ENCODE results near the gene PARP12. TPM values are rescaled to one million over a fixed set of nuclear protein-coding genes. Genes with fewer than 3 reads are reported as not detected.

PARP12 gene
- total RNA-seq, 1 donor from 2014 or later, result 54.6 TPM

DNA sequence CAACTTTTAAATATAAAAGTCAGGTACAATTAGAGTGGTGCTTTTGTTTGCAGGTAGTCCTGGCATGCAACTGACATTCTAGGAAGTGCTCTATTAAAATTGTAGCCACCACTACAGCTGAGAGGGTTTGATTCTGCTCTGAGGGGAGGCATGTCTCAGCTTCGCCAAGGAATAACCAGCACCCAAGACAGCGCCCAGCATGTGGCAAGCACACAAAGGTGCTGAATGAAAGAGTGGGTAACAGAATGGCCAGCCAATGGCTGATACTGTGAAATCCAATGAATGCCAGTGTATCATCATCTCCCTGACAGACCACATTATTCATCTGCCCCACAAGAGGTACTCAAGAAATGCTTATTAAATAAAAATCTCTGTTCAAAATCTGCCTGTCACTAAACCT is 6.9 kb downstream of the PARP12 start:
- no peaks in the 10 kb centered on the region for H3K9me3 ChIP-seq
- no peaks in the 10 kb centered on the region for H3K27me3 ChIP-seq
- no peak overlapping the region for H3K27ac ChIP-seq
- H3K36me3 ChIP-seq, result peaks cover 0 to 6% of the 10 kb centered on the region in 2 donors
- intact Hi-C loops (cut with DNase I), result no loop called here
- no peak for DNase-seq (ENCODE audit: low spot score in 2 of 2)
- H3K4me3 ChIP-seq, result no peak overlapping the region
- H3K4me1 ChIP-seq, result peaks cover 0 to 12% of the 10 kb centered on the region in 2 donors
- TF ChIP-seq, protein P1, sequence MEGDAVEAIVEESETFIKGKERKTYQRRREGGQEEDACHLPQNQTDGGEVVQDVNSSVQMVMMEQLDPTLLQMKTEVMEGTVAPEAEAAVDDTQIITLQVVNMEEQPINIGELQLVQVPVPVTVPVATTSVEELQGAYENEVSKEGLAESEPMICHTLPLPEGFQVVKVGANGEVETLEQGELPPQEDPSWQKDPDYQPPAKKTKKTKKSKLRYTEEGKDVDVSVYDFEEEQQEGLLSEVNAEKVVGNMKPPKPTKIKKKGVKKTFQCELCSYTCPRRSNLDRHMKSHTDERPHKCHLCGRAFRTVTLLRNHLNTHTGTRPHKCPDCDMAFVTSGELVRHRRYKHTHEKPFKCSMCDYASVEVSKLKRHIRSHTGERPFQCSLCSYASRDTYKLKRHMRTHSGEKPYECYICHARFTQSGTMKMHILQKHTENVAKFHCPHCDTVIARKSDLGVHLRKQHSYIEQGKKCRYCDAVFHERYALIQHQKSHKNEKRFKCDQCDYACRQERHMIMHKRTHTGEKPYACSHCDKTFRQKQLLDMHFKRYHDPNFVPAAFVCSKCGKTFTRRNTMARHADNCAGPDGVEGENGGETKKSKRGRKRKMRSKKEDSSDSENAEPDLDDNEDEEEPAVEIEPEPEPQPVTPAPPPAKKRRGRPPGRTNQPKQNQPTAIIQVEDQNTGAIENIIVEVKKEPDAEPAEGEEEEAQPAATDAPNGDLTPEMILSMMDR (IDR thresholded peaks at IDR 0.05), result no peak

DNA sequence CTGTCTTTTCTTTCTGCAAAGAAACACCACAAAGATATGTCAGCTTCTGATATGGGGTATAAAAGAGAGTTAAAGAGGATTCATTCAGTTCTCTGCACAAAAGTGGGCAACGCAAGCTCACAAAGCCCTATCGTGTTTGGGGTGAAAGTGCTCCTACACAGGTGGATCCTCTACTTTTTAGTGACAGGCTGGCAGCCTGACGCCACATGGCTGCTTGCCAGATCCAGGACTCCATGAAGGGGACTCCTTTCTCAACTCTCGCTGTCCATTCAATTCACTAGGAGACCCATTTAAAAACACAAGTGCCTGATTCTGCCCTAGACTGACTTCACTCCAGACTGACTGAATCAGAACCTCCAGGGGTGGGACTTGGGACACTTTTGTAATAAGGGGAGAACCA is 8.0 kb downstream of the PARP12 start:
- Histone ChIP-seq H3K4me1 (peaks cover 0 to 5% of the 10 kb centered on the region in 2 donors), H3K4me3 (no peak overlapping the region), H3K36me3 (peaks cover 0 to 6% of the 10 kb centered on the region in 2 donors), H3K27ac (no peak overlapping the region), H3K27me3 (no peaks in the 10 kb centered on the region), H3K9me3 (no peaks in the 10 kb centered on the region)
- intact Hi-C loops (cut with DNase I), result no loop called here
- no peak for DNase-seq (ENCODE audit: low spot score in 2 of 2)
- TF ChIP-seq, protein P1 (IDR thresholded peaks at IDR 0.05), result no peak

DNA sequence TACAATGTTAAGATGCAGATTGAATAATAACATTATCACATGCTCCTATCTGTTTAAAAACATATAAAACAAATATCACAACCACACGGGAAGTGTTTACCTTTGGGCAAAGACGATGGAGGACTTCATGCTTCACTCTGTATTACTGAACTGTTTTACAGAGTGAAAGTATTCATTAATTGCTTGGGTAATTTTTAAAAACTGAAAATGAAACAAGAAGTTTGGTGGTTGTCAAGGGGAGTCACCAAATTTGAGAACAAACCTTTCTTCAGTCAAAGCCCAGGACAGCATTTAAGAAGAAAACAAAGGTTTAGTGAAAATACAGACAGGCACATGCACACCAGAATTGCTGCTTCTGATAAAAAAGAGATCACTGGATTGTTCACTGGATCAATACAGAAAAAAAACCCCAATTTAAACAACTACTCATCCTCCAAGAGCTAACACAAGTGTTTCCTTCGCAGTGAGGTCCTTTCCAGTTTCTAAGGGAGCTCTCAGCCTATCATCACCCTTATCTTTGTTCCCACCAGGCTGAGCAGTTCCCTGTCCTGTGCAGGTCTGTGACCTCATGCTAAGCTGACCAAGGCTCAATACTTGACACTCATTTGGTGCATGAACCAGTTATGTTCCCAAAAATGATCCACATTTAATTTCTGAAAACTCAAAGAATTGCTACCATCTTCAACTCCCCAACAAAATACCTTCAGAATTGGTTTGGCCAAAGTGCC is 8.8 kb downstream of the PARP12 start:
- TF ChIP-seq, protein P1 (IDR thresholded peaks at IDR 0.05), result no peak
- DNase-seq (ENCODE audit: low spot score in 2 of 2), result no peak

DNA sequence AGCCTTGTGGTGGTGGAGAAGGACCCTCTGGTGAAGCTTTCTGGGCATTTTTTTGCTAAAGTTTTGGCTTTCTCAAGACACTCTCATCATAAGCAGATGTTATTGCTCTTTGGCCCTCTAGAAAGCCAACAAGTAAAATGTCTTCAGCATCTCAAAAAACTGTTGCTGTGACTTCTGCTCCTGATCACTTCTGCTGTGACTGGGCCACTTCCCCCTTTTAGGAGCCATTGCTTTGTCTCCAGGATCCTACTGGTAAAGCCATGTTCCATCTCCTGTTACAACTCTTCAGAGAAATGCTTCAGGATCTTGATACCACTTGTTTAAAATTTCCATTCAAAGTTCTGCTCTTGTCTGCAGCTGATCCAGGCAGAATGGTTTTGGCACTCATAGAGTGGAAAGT is 10.9 kb downstream of the PARP12 start:
- Histone ChIP-seq H3K36me3 (peaks cover 0 to 6% of the 10 kb centered on the region in 2 donors), H3K27me3 (no peaks in the 10 kb centered on the region), H3K4me1 (peaks cover 0 to 7% of the 10 kb centered on the region in 2 donors), H3K27ac (no peak overlapping the region), H3K9me3 (no peaks in the 10 kb centered on the region), H3K4me3 (no peak overlapping the region)
- intact Hi-C loops (cut with DNase I), result no loop called here
- TF ChIP-seq, protein P1 (IDR thresholded peaks at IDR 0.05), result no peak
- DNase-seq (ENCODE audit: low spot score in 2 of 2), result no peak

More for the DNA sequence above, 8.8 kb downstream of the PARP12 start:
- no peak overlapping the region for H3K27ac ChIP-seq
- H3K27me3 ChIP-seq, result no peaks in the 10 kb centered on the region
- H3K36me3 ChIP-seq, result peaks cover 0 to 6% of the 10 kb centered on the region in 2 donors
- H3K9me3 ChIP-seq, result no peaks in the 10 kb centered on the region
- H3K4me1 ChIP-seq, result peaks cover 0 to 7% of the 10 kb centered on the region in 2 donors
- intact Hi-C loops (cut with DNase I), result no loop called here
- no peak overlapping the region for H3K4me3 ChIP-seq

DNA sequence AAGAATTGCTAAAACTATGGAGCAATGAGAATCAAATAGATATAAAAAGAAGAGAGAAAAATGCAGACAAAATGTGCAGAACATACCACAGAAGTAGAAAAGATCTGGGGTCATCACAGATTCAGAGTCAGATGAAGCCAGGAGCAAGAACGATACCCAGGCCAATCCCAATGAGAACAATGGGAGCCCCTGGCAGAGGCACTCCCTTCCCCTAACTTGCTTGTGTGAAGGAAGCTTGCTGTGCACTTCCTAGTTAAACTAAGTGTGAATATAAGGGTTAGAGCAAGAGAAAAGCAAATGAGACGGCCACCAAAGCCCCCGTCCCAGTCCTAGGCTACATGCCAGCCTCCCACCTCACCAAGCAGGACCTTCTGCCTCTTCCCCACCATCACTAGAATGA is 12.7 kb downstream of the PARP12 start:
- intact Hi-C loops (cut with DNase I), result no loop called here
- no peaks in the 10 kb centered on the region for H3K27me3 ChIP-seq

More for the DNA sequence above, 12.7 kb downstream of the PARP12 start:
- H3K4me3 ChIP-seq, result no peak overlapping the region
- no peak for DNase-seq (ENCODE audit: low spot score in 2 of 2)
- H3K9me3 ChIP-seq, result no peaks in the 10 kb centered on the region
- H3K4me1 ChIP-seq, result peaks cover 0 to 9% of the 10 kb centered on the region in 2 donors
- H3K36me3 ChIP-seq, result peaks cover 3 to 13% of the 10 kb centered on the region in 2 donors
- TF ChIP-seq, protein P1 (IDR thresholded peaks at IDR 0.05), result no peak
- peak overlapping the region in 1 of 2 donors; percentile 43 for H3K27ac ChIP-seq
